HG03175 (cell line): Measurements from ENCODE around the gene PRSS33.

Experiments used
- ATAC-seq: cut with Tn5 transposase; IDR thresholded peaks from one replicate; pipeline ENCODE4 v1.9.1; 2021; ENCODE audit warnings: mild to moderate bottlenecking, moderate library complexity; ENCODE audit not compliant: unreplicated experiment

PRSS33 gene

GRCh38 chr16:2821487-2822157, 34.3 kb upstream of the PRSS33 start:
- no peak for ATAC-seq

- ATAC-seq = no peak
Observed at GRCh38 chr16:2820836-2821486, 33.6 kb upstream of the PRSS33 start.

- ATAC-seq = no peak
Observed at GRCh38 chr16:2819939-2820835, 32.8 kb upstream of the PRSS33 start.

GRCh38 chr16:2819179-2819938, 32.0 kb upstream of the PRSS33 start:
- no peak for ATAC-seq

- no peak for ATAC-seq
Observed at GRCh38 chr16:2818272-2818876, 31.0 kb upstream of the PRSS33 start.

- no peak for ATAC-seq
Observed at GRCh38 chr16:2817340-2818271, 30.2 kb upstream of the PRSS33 start.

- ATAC-seq = no peak
Observed at GRCh38 chr16:2816751-2817339, 29.5 kb upstream of the PRSS33 start, which contains the start of gene PRSS21. PRSS21 (plus strand) TSS chr16:2817237; CDS start chr16:2817269, 32 bp downstream.

GRCh38 chr16:2815299-2815771, 28.0 kb upstream of the PRSS33 start:
- no peak for ATAC-seq

- no peak for ATAC-seq
Observed at GRCh38 chr16:2814551-2815298, 27.4 kb upstream of the PRSS33 start.

GRCh38 chr16:2813771-2814221, 26.4 kb upstream of the PRSS33 start:
- ATAC-seq = no peak

GRCh38 chr16:2811703-2812471, 24.5 kb upstream of the PRSS33 start:
- no peak for ATAC-seq

- no peak for ATAC-seq
Observed at GRCh38 chr16:2810651-2811050, 23.3 kb upstream of the PRSS33 start.

GRCh38 chr16:2809149-2809760, 21.9 kb upstream of the PRSS33 start:
- no peak for ATAC-seq

- no peak for ATAC-seq
Observed at GRCh38 chr16:2808181-2808580, 20.8 kb upstream of the PRSS33 start.

GRCh38 chr16:2806286-2806685, 18.9 kb upstream of the PRSS33 start:
- ATAC-seq = no peak

- no peak for ATAC-seq
Observed at GRCh38 chr16:2804728-2805127, 17.4 kb upstream of the PRSS33 start.
